Measurements from ENCODE around the gene ZBED3. TPM values are rescaled to one million over a fixed set of nuclear protein-coding genes. Genes with fewer than 3 reads are reported as not detected.
A peak's percentile ranks its signal among the peaks of the same experiment; 100 is the strongest.
"Not testable (repeated sequence)": the region's sequence is repeated elsewhere in the genome, so short reads cannot be mapped to it uniquely, and the experiment has no call there.

ZBED3 gene
- total and polyA plus RNA-seq, 5 experiments from 2014 or later = 2.6 to 10.5 (median 8.4) TPM

DNA sequence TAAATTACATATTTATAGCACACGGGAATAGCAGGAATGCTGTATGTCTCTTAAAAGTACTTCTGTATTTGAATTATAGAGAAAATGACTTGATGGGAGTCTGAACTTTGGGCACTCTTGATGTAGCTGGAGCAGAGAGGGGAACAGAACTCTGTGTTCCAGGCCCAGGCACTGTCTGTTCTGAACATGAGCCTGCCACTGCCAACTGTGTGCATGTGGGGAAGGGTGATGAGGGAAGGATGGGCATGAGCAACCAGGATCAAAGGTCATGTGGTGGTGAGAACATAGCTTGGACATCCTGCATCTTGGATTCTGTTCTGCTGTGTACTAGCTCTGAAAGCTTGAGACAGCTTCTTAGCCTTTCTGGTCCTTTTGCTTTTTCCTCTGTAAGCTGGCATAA, 16.4 kb upstream of the ZBED3 start:
- POLR2A ChIA-PET = no interaction called here

DNA sequence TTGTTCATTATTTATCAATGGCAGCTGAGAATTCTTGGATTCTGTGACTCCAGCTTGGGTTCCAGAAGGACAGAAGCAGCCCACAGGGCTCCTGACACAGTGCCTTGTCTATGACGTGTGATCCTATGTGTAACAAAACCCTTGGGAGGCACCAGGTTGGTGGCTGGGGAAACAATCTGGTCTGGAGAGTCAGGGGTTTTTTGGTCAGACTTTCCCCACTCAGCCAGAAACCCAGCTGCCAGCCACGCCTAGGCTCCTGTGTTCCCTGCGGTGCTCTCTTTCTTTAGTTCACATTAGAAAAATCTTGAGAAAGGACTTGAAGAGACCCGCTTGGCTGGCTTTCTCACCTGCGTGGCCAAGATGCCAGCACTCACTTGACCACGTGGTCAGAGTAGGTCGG, 15.5 kb upstream of the ZBED3 start:
- ATAC-seq = no peak
- H3K36me3 Mint-ChIP-seq = peaks cover 0 to 23% (median 0%) of the 10 kb centered on the region in 3 donors
- H3K4me3 Mint-ChIP-seq = no peak overlapping the region
- DNase-seq = no peak
- no peak overlapping the region for H3K27ac Mint-ChIP-seq
- no peaks in the 10 kb centered on the region for H3K27me3 Mint-ChIP-seq
- POLR2A ChIA-PET = no interaction called here
- H3K4me1 Mint-ChIP-seq = peaks cover 0 to 1% (median 0%) of the 10 kb centered on the region in 4 donors
- H3K9me3 Mint-ChIP-seq = peaks cover 0 to 6% (median 0%) of the 10 kb centered on the region in 9 donors

More for the DNA sequence above, 16.4 kb upstream of the ZBED3 start:
- no peak overlapping the region for H3K4me3 Mint-ChIP-seq
- H3K27me3 Mint-ChIP-seq = no peaks in the 10 kb centered on the region
- DNase-seq = no peak
- H3K27ac Mint-ChIP-seq = no peak overlapping the region
- peaks cover 0 to 6% (median 0%) of the 10 kb centered on the region in 9 donors for H3K9me3 Mint-ChIP-seq
- peaks cover 0 to 23% (median 0%) of the 10 kb centered on the region in 3 donors for H3K36me3 Mint-ChIP-seq
- no peak for ATAC-seq
- peaks cover 0 to 1% (median 0%) of the 10 kb centered on the region in 4 donors for H3K4me1 Mint-ChIP-seq

DNA sequence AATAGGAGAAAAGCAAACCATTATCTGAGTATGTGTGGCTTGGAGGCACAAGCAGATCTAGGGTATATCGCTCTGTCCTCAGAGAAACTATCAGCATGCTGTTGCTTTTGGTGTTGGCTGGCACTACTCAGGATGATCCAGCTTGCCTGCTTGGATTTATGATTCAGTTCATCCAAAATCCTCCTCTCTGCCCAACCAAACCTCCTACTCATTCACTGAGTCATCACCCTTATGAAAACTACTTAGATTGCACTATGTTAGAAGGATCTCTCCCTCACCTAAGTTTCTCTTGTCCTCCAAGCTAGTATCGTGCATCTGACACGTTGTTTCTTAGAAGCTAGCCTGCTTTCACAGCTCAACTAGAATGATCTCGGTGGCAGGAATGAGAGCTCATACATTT, 14.2 kb upstream of the ZBED3 start:
- H3K27me3 Mint-ChIP-seq = no peaks in the 10 kb centered on the region
- H3K4me1 Mint-ChIP-seq = peaks cover 0 to 1% (median 0%) of the 10 kb centered on the region in 4 donors
- POLR2A ChIA-PET = no interaction called here
- H3K9me3 Mint-ChIP-seq = peaks cover 0 to 2% (median 0%) of the 10 kb centered on the region in 9 donors
- no peak for DNase-seq
- no peak overlapping the region for H3K4me3 Mint-ChIP-seq
- no peak overlapping the region for H3K27ac Mint-ChIP-seq
- ATAC-seq = no peak
- H3K36me3 Mint-ChIP-seq = peaks cover 0 to 18% (median 0%) of the 10 kb centered on the region in 3 donors

DNA sequence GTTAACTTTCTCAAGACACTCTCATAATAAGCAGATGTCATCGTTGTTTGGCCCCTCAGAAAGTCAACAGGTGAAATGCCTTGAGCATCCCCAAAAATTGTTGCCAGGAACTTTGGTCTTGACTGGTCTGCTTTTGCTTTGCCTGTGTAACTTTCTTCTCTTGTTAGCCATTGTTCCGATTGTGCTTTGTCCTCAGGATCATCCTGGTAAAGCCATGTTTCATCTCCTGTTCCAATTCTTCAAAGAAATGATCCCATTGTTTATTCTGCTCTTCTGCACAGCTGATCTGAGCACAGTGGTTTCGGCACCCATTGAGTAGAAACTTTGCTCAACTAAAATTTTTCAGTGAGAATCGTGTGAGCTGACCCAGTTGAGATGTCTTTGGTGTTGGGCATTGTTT, 8.1 kb upstream of the ZBED3 start:
- H3K4me1 Mint-ChIP-seq = no peaks in the 10 kb centered on the region
- H3K9me3 Mint-ChIP-seq = no peaks in the 10 kb centered on the region
- POLR2A ChIA-PET = no interaction called here
- H3K27ac Mint-ChIP-seq = no peak overlapping the region
- no peak overlapping the region for H3K4me3 Mint-ChIP-seq
- peaks cover 2 to 6% (median 5%) of the 10 kb centered on the region in 3 donors for H3K36me3 Mint-ChIP-seq
- ATAC-seq (no peak), DNase-seq (no peak)
- no peaks in the 10 kb centered on the region for H3K27me3 Mint-ChIP-seq

DNA sequence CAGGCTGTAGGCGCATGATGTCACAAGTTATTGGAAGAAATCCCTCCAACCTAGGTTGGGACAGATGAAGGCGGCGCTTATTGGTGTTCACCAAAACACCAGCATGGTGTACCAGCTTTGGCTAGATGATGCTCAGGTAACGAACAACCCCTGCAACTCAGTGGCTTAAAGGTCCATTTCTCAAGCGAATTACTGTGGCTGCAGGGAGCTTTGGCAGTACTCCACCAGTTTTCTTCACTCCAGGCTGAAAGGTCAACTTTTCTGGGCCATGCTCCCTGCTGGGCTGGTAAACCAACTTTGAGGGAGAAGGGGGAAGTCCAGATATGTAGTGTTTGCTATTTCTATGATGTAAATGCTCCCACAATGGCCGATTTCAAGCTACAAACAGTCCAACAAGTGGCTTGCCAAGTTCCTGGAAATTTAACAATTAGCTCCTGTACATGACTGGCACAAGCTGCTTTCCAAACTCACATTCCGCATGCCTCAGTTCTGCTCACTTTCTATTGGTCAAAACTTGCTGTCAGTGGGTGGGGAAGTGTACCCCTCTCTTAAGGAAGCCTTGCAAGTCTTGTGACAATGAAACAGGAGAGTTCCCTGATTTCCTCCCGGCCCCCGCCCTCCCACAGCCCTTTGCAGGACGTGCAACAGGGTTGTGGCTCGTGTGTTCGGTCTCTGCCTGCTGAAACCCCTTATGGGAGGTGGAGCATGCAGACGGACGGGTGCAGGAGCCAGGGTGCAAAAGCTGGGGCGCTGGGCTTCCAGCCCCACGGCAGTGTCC, 588 bp upstream of the ZBED3 start:
- ATAC-seq (no peak), DNase-seq (no peak)
- Mint-ChIP-seq H3K4me1 (peaks cover 10 to 32% (median 21%) of the 10 kb centered on the region in 4 donors), H3K27ac (peak overlapping the region; percentile 79 to 96 (median 91)), H3K36me3 (peaks cover 0 to 8% (median 7%) of the 10 kb centered on the region in 3 donors), H3K9me3 (peaks cover 0 to 1% (median 0%) of the 10 kb centered on the region in 9 donors), H3K4me3 (peak overlapping the region; percentile 85 to 98 (median 96)), H3K27me3 (peaks cover 0 to 5% (median 0%) of the 10 kb centered on the region in 5 donors)
- POLR2A ChIA-PET = interaction anchor here (3.1 kb wide), 1 partner anchor 57 kb away, joined by 17 read pairs; the partner anchor contains the start of gene AGGF1

DNA sequence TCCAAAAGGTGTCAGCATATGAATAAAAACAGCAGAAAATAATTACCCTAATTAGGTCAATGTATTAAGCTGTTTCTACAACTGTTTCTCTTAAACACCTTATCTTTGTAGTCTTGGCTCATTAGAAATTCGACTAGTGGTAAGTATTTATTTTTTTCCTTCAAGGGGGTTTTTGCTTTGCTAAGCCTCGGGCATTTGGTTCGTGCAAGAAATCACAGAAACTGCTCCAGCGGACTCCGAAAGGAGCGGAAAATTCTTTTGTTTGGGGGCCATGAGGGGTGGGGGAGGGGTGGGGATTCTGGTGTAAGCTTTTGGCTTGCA, 757 bp downstream of the ZBED3 start:
- Mint-ChIP-seq H3K4me3 (peak overlapping the region; percentile 85 to 98 (median 96)), H3K27ac (peak overlapping the region; percentile 79 to 97 (median 95)), H3K27me3 (peaks cover 0 to 5% (median 0%) of the 10 kb centered on the region in 5 donors), H3K4me1 (peaks cover 10 to 32% (median 23%) of the 10 kb centered on the region in 4 donors), H3K36me3 (peaks cover 0 to 14% (median 11%) of the 10 kb centered on the region in 3 donors), H3K9me3 (peaks cover 0 to 9% (median 0%) of the 10 kb centered on the region in 9 donors)
- no peak for ATAC-seq
- POLR2A ChIA-PET = interaction anchor here (0.8 to 3.1 kb wide), 2 partner anchors 9 to 56 kb away, joined by 3 to 17 read pairs; partner anchors contain the start of gene AGGF1
- peak in 1 of 10 donors; percentile 22 for DNase-seq

DNA sequence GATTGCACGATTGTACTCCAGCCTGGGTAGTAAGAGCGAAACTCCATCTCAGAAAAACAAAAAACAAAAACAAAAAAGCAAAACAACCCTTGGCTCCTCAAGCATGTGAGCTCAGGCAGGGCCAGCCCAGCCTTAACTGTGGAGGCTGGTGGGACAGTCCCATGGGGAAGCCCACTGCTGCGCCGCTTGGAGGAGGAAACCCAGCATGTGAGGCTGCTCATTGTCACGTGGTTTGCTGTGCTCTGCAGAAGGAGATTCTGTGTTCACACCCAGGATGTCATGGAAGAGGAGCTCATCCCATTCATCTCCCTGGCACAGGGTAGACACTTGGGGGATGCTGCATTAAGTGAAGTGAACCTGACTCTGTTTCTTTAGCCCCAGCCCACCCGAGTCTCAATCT, 4.0 kb downstream of the ZBED3 start:
- Mint-ChIP-seq H3K27me3 (peaks cover 0 to 3% (median 0%) of the 10 kb centered on the region in 5 donors), H3K9me3 (peaks cover 0 to 9% (median 0%) of the 10 kb centered on the region in 9 donors), H3K4me1 (peaks cover 12 to 26% (median 21%) of the 10 kb centered on the region in 4 donors), H3K27ac (no peak overlapping the region), H3K4me3 (no peak overlapping the region), H3K36me3 (peaks cover 0 to 14% (median 13%) of the 10 kb centered on the region in 3 donors)
- DNase-seq = no peak
- POLR2A ChIA-PET = no interaction called here
- ATAC-seq = no peak

DNA sequence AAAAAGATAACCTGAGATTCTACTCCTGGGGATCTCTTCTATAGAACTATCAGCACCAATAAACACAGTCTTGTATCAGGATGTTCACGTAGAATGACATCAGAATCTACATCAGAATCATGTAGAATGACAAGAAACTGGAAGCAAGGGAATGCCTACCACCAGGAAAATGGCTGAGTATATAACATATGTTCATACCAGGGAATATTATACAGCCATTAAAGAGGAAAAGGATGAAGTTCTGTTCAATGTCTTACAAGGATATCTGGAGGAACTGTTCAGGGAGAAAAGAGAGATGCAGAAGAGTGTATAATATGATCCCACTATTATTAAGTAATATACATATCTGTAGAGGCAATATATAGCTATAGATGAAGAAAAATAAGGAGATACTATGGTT, 4.8 kb downstream of the ZBED3 start:
- POLR2A ChIA-PET = no interaction called here
- H3K4me3 Mint-ChIP-seq = no peak overlapping the region
- H3K27me3 Mint-ChIP-seq = peaks cover 0 to 2% (median 0%) of the 10 kb centered on the region in 5 donors
- H3K4me1 Mint-ChIP-seq = peaks cover 11 to 22% (median 16%) of the 10 kb centered on the region in 4 donors
- no peak for ATAC-seq
- H3K27ac Mint-ChIP-seq = peak overlapping the region in 1 of 10 donors; percentile 13
- DNase-seq = no peak
- H3K36me3 Mint-ChIP-seq = peaks cover 0 to 14% (median 13%) of the 10 kb centered on the region in 3 donors
- peaks cover 0 to 9% (median 0%) of the 10 kb centered on the region in 9 donors for H3K9me3 Mint-ChIP-seq

DNA sequence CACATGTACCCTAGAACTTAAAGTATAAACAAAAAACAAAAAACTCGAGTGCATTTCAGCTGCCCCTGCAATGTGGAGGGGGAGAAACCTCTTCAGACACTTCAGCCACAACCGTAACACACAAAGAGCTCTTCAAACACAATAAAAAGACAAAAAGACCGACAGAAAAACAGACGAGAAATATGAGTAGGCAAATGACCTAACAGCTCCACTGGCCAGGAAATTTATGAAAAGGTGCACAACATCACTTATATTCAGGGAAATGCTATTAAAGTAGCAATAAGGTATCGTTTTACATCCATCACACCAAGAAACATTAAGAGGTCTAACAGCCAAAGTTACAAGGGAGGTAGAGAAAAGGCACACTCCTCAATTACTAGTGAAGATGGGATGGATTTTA, 6.2 kb downstream of the ZBED3 start:
- peaks cover 0 to 9% (median 0%) of the 10 kb centered on the region in 9 donors for H3K9me3 Mint-ChIP-seq
- no peak overlapping the region for H3K4me3 Mint-ChIP-seq
- H3K27me3 Mint-ChIP-seq = no peaks in the 10 kb centered on the region
- POLR2A ChIA-PET = no interaction called here
- peaks cover 0 to 14% (median 13%) of the 10 kb centered on the region in 3 donors for H3K36me3 Mint-ChIP-seq
- H3K27ac Mint-ChIP-seq = peak overlapping the region in 1 of 10 donors; percentile 39
- ATAC-seq (no peak), DNase-seq (no peak)
- H3K4me1 Mint-ChIP-seq = peaks cover 11 to 20% (median 16%) of the 10 kb centered on the region in 4 donors

DNA sequence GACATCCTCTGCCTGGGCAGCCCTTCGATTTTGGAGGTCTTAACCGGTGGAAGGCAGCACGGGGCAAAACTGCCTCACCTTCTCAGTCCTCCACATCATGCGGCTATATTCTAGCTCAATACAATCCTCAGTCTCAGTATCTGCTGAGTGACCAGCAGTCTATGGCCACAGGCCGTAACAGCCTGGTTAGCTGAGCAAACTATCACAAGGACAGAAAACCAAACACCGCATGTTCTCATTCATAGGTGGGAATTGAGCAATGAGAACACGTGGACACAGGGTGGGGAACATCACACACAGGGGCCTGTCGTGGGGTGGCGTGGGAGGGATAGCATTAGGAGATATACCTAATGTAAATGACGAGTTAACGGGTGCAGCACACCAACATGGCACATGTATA, 6.6 kb downstream of the ZBED3 start:
- POLR2A ChIA-PET, H3K4me3 Mint-ChIP-seq, DNase-seq, H3K9me3 Mint-ChIP-seq, H3K27me3 Mint-ChIP-seq, ATAC-seq: not testable (repeated sequence)
- Mint-ChIP-seq H3K4me1 (peaks cover 8 to 20% (median 15%) of the 10 kb centered on the region in 4 donors), H3K36me3 (peaks cover 0 to 14% (median 13%) of the 10 kb centered on the region in 3 donors), H3K27ac (peak overlapping the region in 3 of 10 donors; percentile 39 to 84 (median 42))

DNA sequence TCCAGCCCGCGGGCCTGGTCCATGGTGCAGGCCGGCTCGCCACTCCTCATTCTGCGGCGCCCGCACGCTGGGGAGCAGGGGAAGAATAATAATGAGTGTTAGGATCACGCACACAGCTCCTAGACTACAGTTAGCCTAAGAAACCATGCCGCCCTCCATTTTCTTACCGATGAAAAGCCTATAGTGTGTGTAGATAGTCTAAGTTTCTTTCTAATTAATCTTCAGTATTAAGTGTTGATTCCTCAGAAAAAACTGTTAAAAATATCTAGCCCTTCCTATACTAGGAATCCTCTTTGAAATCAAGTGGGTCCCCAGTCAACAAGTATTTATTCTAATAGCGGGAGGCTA, 9.3 kb downstream of the ZBED3 start:
- Mint-ChIP-seq H3K9me3 (peaks cover 0 to 8% (median 0%) of the 10 kb centered on the region in 9 donors), H3K4me3 (peak overlapping the region; percentile 34 to 78 (median 70)), H3K4me1 (peaks cover 8 to 17% (median 11%) of the 10 kb centered on the region in 4 donors), H3K36me3 (peaks cover 0 to 9% (median 6%) of the 10 kb centered on the region in 3 donors), H3K27me3 (no peaks in the 10 kb centered on the region), H3K27ac (peak overlapping the region in 2 of 10 donors; percentile 26 to 70)
- ATAC-seq = no peak
- no peak for DNase-seq
- POLR2A ChIA-PET = interaction anchor here (0.9 to 1.3 kb wide), 3 partner anchors 8 to 48 kb away, joined by 3 to 5 read pairs (median 5); partner anchors contain the start of gene AGGF1

DNA sequence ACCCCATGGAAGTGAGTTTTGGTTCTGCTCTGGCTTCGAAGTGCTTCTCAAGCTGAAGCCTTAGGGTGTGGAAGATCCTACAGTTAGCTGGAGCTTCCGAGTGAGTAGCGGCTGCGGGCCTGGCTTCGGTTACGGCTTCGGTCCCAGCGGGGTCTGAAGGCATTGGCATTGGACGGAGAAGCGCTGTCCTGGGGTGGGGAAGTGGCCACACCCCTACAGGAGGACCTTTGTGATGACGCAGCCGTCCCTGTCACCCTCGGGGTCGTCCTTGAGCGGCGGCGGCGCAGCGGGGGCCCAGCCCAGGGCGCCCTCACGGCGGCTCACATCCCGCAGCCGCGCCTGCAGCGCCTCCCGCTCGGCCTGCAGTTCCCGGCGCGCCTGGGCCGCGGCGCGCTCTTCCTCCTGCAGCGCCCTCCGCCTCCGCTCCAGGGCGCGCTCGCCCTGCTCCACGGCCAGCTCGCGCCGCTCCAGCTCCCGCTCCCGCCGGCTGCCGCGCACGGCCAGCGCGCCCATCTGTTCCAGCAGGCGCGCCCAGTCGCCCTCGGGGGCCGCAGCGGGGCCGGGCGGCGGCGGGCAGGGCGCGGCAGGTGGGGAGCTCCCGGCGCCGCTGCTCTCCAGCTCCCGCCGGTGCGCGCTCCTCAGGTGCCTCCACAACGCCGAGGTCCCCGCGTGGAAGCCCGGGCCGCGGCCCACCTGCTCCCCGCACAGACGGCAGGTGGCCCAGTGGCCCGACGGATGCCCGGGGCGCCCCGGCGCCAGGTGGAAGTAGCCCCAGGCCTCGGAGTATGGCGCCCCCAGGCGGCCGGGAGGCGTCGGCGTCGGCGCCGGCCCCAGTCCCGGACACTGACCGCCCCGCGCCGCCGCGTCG, 9.9 kb downstream of the ZBED3 start:
- peak; percentile 79 to 81 for ATAC-seq

More for the DNA sequence above, 9.9 kb downstream of the ZBED3 start:
- Mint-ChIP-seq H3K27me3 (no peaks in the 10 kb centered on the region), H3K27ac (peak overlapping the region in 2 of 10 donors; percentile 1 to 26), H3K4me1 (peaks cover 8 to 17% (median 11%) of the 10 kb centered on the region in 4 donors), H3K9me3 (peaks cover 0 to 2% (median 0%) of the 10 kb centered on the region in 9 donors), H3K4me3 (peak overlapping the region; percentile 23 to 80 (median 64)), H3K36me3 (peaks cover 0 to 6% (median 5%) of the 10 kb centered on the region in 3 donors)
- peak; percentile 25 to 67 (median 48) for DNase-seq
- POLR2A ChIA-PET = interaction anchor here (0.9 to 1.3 kb wide), 4 partner anchors 9 to 47 kb away, joined by 3 to 5 read pairs (median 4); partner anchors contain the start of gene AGGF1
